T-helper 9 cell (primary cell): ENCODE data around the gene RTP5.
A peak's percentile ranks its signal among the peaks of the same experiment; 100 is the strongest.

Source experiments
- DNase-seq: peaks from one replicate; pipeline ENCODE4 v3.0.0-alpha.2; 2020

The RTP5 gene

DNA sequence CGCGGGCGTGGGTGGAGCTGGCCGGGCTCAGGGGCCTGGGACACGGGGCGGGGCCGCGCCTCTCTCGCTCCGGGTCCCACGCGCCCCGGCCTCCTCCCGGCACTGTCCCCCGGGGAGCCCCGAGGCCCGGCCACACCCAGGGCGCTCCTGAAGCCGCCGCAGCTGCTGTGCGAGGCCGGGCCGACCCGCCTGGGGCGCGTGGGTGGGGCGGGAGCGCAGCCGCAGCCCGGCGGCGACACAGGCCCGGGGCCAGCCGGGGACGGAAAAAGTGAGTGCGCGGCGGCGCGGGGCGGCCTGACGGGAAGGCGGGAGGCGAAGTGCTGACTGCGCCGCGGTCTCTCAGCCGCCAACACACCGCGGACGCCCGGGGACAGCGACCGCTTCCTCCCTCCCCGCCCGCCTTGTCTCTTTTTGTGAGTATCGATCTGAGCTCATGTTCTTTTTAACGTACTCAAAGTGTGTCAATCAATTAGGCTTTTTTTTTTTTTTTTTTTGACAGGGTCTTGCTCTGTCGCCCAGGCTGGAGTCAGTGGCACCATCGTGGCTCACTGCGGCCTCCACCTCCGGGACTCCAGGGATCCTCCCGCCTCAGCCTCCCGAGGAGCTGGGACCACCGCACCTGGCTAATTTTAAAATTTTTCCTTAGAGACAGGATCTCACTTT, 25.3 kb upstream of the RTP5 start:
- DNase-seq: peak; percentile 65

DNA sequence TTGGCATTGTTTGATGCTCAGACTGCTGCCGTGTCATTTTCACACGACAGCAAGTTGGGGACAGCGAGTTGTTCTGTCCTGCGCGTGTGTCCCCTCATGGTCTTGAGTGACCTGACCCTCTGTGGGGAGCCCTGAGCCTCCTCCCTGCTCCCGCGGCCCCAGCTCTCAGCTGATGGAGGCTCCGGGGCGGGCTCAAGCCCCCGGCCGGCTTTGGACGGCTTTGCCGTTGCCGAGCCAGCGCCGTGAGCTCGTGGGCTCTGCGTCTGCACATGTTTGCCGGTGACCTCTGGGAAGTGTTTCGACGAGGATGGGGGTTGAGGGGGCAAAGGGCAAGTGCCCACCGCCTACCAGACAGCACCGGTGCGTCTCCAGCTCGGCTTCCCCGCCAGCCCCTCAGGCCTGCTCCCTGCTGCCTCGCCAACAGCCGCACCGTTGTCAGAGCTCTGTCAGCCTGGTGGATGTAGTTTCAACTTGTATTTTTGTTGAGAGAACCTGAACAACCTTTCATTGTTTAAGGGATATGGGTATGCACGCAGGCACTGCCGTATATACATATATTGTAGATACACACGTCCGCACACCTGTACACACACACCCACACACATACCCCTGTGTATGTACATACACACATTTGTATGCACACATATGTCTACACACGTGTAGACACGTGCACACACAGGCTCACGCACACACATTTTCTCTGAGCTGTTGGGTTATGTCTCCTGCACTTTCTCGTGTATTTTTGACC, 24.5 kb upstream of the RTP5 start:
- DNase-seq: no peak

DNA sequence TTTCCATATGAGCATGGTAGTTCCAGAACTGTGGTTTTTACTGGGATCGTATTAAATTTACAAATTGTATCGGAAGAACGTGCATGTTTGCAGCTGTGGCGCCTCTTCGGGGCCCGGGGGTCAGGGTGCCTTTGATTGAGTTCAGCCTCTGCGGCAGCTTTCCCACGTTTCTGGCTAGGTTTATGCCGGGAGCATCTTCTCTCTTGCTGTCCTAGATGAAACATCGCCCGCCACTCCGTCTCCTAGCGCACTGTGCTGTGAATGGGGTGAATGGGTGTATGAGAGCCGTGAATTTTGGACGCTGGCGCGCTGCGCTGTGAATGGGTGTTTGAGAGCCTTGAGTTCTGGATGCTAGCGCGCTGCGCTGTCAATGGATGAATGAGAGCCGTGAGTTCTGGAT, 23.1 kb upstream of the RTP5 start:
- DNase-seq: no peak

DNA sequence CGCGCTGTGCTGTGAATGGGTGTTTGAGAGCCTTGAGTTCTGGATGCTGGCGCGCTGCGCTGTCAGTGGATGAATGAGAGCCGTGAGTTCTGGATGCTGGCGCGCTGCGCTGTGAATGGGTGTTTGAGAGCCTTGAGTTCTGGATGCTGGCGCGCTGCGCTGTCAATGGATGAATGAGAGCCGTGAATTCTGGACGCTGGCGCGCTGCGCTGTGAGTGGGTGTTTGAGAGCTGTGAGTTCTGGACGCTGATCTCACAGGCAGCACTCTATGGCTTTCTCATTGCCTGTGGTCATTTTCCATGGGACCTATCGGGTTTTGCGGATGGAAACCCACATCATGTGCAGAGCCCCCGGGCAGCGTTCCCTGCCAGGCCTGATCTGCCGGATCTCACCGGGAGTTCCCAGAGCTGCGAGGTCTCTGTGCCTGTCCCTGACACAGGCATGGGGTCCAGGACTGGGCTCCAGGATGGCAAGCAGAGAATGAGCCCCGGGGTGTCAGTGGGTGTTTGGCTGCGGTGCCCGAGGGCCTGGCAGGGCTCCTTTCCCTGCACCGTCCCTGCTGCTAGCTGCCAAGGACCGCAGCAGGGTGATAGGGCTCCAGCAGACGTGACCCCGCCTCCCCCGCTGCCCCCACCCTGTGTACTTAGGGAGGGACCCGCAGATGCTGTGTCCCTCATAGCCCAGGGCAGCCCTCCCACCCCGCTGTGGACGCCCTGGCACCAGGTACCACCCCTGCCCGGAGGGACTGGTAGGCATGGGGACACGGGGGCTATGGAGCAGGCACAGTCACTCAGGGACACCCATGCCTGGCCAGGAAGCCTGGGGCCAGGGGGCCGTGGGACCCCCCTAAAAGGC, 20.5 kb upstream of the RTP5 start:
- DNase-seq: no peak

DNA sequence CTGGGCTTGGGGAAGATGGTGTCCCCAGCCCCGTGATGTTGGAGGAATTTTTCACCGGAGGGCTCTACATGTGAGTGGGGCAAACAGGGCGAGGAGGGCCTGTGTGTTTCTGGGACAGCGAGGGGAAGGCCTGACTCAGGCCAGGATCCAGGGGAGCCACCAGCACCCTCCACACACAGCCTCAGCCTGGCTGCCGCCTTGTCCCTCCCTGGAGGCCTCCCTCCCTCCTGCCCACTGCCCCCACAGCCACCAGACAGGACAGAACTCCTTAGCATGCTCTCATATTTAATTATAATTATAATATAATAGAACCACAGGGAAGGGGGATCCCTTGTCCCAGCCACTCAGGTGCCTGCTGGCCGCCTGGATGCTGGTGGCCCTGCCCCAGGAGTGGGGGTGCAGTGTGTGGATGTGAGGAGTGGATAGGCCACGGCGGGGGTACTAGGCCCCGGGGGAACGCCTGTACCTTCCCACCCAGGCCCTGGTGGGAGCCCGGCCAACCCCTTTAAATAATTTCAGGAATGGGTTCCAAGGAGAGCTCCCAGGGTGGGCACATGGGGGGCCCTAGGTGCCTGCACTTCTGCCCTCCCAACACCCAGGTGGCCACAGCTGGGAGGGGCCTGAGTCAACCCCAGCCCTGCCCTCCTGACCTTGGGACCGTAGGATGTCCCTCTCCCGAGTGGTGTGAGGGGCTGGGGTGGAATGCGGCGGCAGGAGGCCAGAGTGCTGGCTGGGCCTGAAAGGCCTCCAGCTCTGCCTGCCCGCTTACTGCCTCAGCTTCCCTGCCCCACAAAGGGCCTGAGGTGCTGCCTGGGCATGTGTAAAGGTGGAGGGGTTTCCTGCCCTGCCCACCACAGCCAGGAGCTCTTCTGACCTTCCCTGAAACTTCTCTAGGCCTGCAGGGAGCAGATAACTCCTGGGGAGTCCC, 19.6 kb upstream of the RTP5 start:
- DNase-seq: no peak

DNA sequence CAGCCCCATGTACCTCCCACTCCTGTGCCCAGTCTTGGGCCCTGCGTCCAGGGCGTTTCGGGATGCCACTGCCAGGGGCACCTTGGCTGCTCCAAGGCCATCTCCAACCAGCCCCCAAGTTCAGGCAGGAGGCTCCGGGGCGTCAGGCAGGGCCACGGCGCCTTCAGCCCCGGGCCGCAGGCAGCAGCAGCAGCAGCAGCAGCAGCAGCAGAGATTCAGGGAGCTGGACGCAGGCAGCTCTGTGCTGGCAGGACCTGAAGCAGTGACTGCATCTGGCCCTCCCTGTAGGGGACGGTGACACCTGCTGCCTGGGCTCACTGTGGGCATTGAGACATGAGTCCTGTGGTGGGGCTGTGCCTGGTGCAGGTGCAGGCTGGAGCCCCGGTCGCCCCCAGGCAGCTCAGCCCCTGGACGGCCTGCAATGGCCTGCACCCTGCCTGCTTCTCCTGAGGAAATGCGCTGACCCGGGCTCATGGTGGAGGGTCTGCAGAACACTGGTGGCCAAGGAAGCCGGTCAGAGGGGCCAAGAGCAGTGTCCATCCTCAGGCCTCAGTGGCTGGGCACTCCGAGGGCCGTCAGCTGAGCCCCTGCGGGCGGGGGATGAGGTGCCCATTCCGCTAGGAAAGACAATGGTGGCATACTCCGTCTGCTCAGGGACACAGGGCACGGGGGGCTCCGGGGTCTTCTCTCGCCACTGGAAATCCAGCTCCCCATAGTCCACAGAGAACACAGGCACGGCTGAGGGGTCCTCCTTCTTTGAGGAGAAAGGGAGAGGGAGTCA, 18.8 kb upstream of the RTP5 start:
- no peak for DNase-seq

DNA sequence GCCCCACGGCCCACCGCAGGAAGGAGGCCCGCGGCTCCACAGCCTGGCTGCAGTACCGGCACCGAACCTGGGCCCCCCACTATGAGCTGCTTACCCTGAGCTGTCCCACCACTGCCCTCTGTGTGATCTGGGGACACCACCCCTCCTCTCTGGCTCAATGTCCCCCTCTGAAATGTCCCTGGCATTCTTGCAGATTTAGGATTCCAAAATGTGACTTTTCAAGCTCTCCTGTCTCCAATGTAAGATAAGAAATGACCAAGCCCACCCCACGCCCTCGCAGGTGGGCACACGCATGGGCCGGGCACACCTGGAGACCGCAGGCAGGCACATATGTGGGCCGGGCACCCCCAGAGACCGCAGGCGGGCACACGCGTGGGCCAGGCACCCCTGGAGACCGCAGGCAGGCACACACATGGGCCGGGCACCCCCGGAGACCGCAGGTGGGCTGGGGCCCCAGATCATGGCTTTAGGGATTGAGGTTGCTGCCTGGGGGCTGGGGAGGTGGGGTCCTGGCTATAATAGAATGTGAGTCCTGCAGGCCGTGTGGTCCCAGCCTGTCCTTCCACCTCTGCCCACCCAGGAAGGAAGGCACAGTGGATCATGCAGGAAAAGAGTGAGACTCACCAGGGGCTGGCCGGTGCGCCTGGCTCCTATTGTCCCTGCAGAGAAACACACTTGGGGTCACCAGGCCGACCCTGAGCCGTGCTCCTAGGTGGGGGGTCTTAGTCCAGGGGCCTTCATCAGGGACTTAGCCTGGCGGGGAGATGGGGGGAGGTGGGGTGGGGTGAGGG, 18.0 kb upstream of the RTP5 start:
- DNase-seq: no peak

DNA sequence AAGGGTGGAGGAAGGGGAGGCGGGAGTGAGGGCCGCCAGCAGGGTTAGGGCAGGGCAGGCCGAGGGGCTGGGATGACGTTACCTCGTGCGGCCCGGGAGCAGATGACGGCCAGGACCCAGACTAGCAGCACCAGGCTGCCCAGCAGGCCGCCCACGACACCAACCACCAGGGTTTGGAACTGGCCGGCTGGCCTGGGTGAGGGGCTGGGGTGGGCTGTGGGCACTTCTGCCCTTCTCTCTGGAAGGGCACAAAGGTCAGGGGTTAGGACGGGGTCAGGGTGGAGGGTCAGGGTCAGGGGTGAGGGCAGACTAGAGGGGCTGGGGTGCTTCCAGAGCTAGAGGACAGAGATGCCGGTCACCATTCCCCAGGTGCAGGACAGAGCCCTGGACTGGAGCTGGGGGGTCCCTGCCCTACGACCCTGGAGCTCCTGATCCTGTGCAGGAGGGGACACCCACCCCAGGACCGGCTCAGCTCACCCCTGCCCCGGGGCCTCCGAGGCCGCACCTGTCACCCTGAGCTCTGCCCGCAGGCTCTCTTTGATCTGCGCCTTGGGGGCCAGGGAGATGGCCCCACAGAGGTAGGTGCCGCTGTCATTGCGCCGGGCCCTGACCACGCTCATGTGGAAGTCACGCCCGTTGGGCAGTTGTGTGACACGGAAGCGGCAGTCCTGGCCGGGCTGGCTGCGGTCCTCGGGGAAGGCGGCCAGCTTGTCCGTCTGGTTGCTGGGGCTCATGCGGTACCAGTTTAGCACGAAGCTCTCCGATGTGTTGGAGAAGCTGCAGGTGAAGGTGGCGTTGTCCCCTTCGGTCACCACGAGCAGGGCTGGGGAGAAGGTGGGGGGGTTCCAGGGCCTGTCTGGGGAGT, 17.2 kb upstream of the RTP5 start:
- DNase-seq: no peak

DNA sequence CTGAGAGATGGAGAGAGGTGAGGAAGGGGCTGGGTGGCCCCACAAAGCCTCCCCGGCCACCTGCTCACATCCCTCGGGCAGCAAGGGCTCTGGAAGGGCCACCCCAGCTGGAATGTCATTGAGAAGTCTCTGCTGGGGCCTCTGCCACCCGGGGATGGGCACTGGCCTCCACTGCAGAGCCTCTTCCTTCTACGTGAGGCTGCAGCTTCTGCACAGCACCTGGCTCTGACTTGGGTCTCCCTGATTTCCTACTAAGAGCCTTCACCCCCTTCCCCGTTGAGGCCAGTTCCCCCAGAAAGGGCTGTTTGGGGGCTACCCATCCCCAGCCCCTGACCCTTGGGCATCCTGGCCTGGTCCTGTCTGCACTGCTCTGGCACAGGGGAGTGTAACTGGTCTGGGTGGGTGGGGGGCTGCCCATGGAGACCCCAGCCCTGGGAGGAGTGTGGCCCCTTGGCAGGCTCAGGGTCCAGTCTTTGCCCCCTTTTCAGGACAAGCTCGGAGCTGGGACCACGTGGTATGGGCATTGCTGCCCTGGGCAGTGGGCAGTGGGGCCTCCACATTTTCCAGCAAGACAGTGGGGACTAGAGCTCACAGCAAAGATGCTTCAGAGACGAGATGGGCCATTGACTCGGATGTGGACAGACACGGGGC, 16.4 kb upstream of the RTP5 start:
- no peak for DNase-seq

DNA sequence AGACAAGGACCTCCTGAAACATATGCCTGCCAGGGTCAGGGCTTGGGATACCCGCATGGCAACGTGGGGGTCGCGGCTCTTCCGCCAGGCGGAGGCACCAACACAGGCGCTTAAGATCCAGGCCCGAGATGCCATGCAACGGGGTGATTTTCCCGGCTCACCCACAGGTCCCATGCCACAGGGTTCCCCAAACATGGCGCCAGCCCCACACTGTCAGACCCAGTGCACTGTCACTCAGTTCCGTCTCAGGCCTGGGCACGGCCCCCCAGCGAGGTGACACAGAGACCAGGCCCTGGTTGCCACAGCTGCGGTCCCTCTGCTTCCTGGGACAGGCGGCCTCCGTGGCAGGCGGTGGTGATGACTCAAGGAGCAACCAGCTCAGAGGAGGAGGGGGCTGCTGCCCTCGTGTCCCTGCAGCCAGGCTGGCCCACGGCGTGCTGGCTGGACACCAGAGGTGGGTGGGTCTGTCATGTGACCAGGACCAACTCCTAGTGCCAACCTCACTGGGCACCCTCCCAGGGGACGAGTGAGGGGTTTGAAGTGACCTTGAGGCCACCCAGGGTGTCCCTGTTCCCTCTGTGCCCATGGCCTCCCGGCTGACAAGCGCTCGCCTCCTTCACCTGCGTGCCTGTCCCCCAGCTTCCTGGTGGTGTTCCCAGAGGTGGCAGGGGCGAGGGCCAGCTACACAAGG, 15.7 kb upstream of the RTP5 start:
- no peak for DNase-seq

DNA sequence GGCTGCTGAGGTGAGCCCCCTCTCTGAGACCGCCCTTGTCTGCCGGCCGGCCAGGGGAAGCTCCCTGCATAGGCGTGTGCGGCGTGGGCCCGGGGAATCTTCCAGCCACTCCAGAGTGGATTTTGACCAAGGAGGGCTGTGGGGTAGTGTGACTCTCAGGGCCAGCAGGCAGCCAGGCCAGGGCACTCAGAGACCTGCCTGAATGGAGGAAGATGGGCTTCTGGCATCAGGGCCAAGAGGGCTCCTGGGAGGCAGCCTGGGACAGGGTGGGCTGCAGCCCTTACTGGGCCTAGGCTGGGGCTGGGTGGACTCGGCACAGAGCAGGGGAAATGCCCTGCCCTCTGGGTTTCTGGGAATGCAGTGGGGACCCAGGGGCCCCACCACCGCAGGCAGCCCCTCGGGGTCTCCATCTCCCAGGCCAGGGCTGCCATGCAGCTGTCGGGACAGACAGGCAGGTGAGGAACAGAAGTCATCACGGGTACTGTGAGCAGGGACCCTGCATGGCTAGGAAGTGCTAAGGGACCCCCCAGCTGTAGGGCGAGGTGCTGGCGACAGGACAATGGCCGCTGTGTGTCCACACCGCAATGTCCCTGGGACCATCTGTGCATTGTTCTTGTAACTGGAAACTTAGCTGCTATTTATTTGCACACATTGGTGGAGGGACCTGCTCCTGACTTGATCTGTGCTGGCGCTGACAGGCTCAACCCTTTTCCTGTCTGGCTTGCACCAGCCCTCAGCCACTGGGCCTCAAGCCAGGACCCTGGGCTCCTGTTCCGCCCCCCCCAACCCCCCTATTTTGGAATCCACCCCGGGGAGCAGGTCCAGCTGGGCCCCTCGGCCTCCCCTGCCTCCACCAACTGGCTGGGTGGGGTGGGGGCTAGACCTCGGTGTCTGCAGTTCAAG, 14.9 kb upstream of the RTP5 start:
- no peak for DNase-seq

DNA sequence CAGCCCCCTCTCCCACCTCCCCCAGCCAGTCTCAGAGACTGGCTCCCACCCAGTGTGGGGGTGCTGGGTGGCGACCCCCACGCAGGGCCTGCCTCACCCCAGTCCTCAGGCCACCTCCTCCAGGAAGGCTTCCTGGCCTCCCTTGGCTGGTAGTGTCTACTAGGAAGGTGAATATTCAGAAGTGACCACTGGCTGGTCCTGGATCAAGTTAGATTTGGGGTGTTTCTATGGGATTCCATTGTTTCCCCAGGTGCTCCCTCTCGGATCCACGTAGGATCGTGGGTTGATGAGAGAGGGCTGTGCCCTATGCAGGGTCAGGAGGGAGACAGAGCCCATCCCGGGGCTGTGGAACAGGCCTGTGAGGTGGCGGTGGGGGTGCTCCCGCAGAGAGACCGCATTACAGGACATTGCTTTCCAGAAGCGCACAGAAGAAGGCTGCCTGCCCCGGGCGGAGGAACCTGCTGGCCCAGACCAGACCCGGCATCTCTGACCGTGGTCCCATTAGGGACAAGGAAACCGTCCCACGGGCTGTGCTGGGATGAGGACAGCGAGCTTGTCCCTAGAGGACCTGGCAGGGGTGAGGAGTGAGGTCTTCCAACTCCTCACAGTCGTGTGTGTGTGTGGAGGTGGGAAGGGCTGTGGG, 14.2 kb upstream of the RTP5 start:
- DNase-seq: no peak

DNA sequence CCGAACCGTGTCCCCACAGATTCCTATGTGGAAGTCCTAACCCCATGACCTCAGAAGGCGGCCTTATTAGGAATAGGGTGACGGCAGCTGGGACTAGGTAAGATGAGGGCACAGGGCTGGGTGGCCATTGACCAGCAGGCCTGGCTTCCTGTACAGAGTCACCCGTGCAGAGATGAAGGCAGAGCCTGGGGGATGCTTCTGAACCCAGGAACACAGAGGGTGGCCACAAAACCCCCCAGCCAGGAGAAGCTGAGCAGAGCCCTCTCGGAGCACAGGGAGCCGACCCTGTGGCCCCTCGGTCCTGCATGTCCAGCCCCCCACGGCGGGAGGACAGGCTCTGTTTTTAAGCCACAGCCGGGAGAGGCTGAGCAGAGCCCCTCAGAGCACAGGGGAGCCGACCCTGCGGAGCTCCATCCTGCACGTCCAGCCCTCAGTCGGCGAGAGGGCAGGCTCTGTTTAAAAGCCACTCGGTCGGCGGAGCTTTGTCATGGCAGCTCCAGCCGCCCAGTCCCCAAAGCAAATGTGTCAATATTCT, 13.6 kb upstream of the RTP5 start:
- DNase-seq: no peak

DNA sequence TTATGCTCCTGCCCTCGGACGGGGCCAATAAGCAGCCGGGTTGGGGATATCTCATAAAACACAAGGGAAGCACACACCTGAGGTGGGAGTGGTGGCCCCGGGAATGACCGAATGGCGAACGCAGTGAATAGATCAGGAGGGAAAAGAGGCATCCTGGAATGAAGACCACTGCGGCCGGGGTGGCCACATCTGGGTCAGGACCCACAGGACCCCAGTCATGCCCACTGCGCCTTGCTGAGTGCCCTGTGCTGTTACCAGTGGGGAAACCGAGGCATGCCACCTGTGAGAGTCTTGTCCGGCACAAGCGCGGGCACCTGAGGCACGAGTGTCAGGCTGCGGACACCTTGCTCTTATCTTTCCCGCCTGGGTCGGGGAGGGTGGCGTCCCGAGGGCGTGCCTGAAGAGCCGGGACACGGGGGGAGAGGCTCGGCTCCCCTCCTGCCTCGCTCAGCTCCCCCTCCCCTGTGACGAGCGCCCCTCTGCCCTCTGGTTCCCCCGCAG, 12.4 kb upstream of the RTP5 start:
- DNase-seq: no peak

DNA sequence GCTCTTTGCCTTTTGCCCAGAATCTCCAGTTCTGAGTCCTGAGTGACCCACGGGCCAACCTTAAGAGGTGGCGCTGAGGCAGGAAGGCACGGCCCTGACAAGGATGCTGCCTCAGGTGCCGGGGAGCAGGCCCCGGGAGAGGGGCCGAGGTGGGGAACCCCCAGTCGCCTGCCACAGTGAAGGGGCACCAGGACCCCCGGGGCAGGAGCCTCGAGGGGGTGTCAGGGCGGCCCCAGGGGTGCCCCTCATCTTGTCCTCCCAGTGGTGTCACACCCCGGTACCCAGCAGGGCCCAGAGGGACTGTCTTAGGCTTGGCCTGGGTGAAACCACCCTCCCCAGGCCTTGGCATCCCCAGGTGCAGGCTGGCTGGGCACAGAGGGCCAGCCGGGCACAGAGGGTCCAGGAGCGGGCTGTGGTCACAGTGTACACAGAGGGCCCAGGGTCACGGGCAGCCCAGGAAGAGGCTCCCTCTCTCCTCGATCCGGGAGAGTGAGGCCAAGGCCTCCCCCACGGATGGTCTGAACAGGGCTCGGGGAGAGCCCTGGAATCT, 11.9 kb upstream of the RTP5 start:
- DNase-seq: no peak
